Ovary (tissue), 3 donors: ENCODE data around the gene TRIM50.

Source experiments
- EP300 ChIP-seq: sonication (generic); formaldehyde crosslinking; IDR thresholded peaks from one replicate; pipeline ENCODE4 v1.6.1; 2017; ENCODE audit warnings: antibody characterized with exemption
- POLR2A ChIP-seq: fragments of 450-650 bp; IDR thresholded peaks from one replicate; pipeline ENCODE4 v1.6.1; 2017; ENCODE audit warnings: antibody characterized with exemption, mild to moderate bottlenecking, moderate library complexity
- TF ChIP-seq, protein P1 (sequence below), 3 donors: fragments of 450-650 bp in 2 of 3; fragments of 200-600 bp in 1 of 3; IDR thresholded peaks; one replicate each; pipeline versions ENCODE4 v1.5.1 to v1.8.0; 2016 to 2022; ENCODE audit warnings: antibody characterized with exemption in 3 of 3, mild to moderate bottlenecking in 1 of 3
- donor health status: DM: no; HTN: no; CAD: no.

DNA sequence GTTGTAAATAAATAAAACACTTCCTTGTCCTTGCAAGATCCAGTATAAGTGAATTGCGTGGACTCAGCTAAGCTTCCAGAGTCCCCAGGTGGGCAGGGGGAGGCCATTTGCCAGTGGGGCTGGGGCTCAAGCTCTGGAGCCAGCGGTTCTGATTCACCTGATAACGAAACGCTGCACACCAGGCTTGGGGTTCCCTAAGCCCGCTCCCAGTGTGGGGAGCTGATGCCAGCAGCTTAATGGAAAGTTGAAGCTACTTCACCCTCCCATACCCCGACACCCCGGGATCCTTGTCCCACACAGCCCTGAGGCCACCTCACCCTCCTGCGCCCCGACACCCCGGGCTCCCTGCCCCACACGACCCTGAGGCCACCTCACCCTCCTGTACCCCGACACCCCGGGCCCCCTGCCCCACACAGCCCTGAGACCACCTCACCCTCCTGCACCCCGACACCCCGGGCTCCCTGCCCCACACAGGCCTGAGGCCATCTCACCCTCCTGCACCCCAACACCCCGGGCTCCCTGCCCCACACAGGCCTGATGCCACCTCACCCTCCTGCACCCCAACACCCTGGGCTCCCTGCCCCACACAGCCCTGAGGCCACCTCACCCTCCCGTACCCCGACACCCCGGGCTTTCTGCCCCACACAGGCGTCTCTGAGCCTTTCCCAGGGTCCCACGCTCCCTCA lies 30.9 kb upstream of the TRIM50 start:
- TF ChIP-seq, protein P1, sequence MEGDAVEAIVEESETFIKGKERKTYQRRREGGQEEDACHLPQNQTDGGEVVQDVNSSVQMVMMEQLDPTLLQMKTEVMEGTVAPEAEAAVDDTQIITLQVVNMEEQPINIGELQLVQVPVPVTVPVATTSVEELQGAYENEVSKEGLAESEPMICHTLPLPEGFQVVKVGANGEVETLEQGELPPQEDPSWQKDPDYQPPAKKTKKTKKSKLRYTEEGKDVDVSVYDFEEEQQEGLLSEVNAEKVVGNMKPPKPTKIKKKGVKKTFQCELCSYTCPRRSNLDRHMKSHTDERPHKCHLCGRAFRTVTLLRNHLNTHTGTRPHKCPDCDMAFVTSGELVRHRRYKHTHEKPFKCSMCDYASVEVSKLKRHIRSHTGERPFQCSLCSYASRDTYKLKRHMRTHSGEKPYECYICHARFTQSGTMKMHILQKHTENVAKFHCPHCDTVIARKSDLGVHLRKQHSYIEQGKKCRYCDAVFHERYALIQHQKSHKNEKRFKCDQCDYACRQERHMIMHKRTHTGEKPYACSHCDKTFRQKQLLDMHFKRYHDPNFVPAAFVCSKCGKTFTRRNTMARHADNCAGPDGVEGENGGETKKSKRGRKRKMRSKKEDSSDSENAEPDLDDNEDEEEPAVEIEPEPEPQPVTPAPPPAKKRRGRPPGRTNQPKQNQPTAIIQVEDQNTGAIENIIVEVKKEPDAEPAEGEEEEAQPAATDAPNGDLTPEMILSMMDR (IDR thresholded peaks at IDR 0.05): no peak
- TF ChIP-seq EP300: no peak
- TF ChIP-seq POLR2A: no peak
